PC-9 (cell line): Measurements from ENCODE around the gene AOAH. TPM values are rescaled to one million over a fixed set of nuclear protein-coding genes. Genes with fewer than 3 reads are reported as not detected.

Experiments used
- BruUV-seq: library from RNA; stranded (reverse); fragments of 400-500 nt; replicated peaks from 2 replicates; lab custom pipeline; 2021; lab: Mats Ljungman, UMichigan
- CTCF ChIA-PET: fragments of 300-600 bp; sonication (Branson Sonifier 250); formaldehyde crosslinking; loops from one replicate; lab custom pipeline; 2022; ENCODE audit warnings: antibody characterized with exemption; lab: Charles Lee
- POLR2A ChIA-PET: fragments of 300-600 bp; sonication (Branson Sonifier 250); formaldehyde crosslinking; loops from one replicate; lab custom pipeline; 2022; ENCODE audit warnings: antibody characterized with exemption; ENCODE audit not compliant: unreplicated experiment; lab: Charles Lee
- DNase-seq, 2 experiments: peaks; one replicate each; pipeline versions ENCODE4 v3.0.0 to v3.0.0-alpha.2; 2015 to 2022; ENCODE audit warnings: mixed read lengths in 1 of 2
- H2AFZ ChIP-seq: fragments of 200-600 bp; sonication (generic); 2 replicates; pipeline ENCODE4 v1.8.1; 2017; ENCODE audit warnings: antibody characterized with exemption
- H3F3A ChIP-seq: fragments of 200-600 bp; sonication (generic); 2 replicates; pipeline ENCODE4 v1.8.1; 2017; ENCODE audit warnings: antibody characterized with exemption, mild to moderate bottlenecking, low read depth; ENCODE audit not compliant: insufficient read depth
- H3K27ac ChIP-seq: fragments of 200-600 bp; sonication (generic); 2 replicates; pipeline ENCODE4 v1.6.1; 2016; ENCODE audit warnings: mixed run types
- H3K27me3 ChIP-seq: fragments of 200-600 bp; sonication (generic); 2 replicates; pipeline ENCODE4 v1.6.1; 2016; ENCODE audit warnings: low read depth, mixed run types; ENCODE audit not compliant: insufficient read depth
- H3K36me3 ChIP-seq: fragments of 200-600 bp; sonication (generic); 2 replicates; pipeline ENCODE4 v1.6.1; 2016; ENCODE audit warnings: low read depth, mixed run types
- H3K4me1 ChIP-seq: fragments of 200-600 bp; sonication (generic); replicated peaks from 2 replicates; pipeline ENCODE4 v1.6.1; 2016; ENCODE audit warnings: mixed run types; ENCODE audit not compliant: insufficient read depth
- H3K4me2 ChIP-seq: fragments of 200-600 bp; sonication (generic); 2 replicates; pipeline ENCODE4 v1.6.1; 2017; ENCODE audit warnings: mixed run types
- H3K4me3 ChIP-seq: fragments of 200-600 bp; sonication (generic); 2 replicates; pipeline ENCODE4 v1.6.1; 2016; ENCODE audit warnings: mixed run types
- H3K79me2 ChIP-seq: fragments of 200-600 bp; sonication (generic); 2 replicates; pipeline ENCODE4 v1.6.1; 2017; ENCODE audit warnings: low read depth, mixed run types
- H3K9me2 ChIP-seq: fragments of 200-600 bp; sonication (generic); 2 replicates; pipeline ENCODE4 v1.8.1; 2017; ENCODE audit warnings: mild to moderate bottlenecking; ENCODE audit not compliant: insufficient read depth
- H3K9me3 ChIP-seq: fragments of 200-600 bp; sonication (generic); 2 replicates; pipeline ENCODE4 v1.8.1; 2016; ENCODE audit warnings: low read depth; ENCODE audit not compliant: insufficient read depth
- H4K20me1 ChIP-seq: fragments of 200-600 bp; sonication (generic); 2 replicates; pipeline ENCODE4 v1.8.1; 2017; ENCODE audit not compliant: insufficient read depth
- CTCF ChIP-seq: fragments of 200-600 bp; sonication (generic); conservative IDR thresholded peaks from 2 replicates; pipeline ENCODE4 v1.6.1; 2017; ENCODE audit warnings: mixed run types, antibody characterized with exemption, mild to moderate bottlenecking, moderate library complexity
- EZH2 ChIP-seq: fragments of 200-600 bp; sonication (generic); IDR thresholded peaks from 2 replicates; pipeline ENCODE4 v1.8.0; 2017; ENCODE audit warnings: antibody characterized with exemption, low read depth
- intact Hi-C: fragments of 100-400 bp; cut with micrococcal nuclease; formaldehyde crosslinking; loops from one replicate; pipeline ENCODE4 v1.10.0; 2022; ENCODE audit not compliant: unreplicated experiment
- total RNA-seq: library from RNA; stranded (reverse); gene quantifications from 2 replicates; pipeline ENCODE4 v1.2.3, GENCODE V29; 2021

Gene AOAH
- total RNA-seq, 1 experiment from 2014 or later = not detected

GRCh38 chr7:36764929-36765328 is 40.6 kb upstream of the AOAH start:
- no peaks in the 10 kb centered on the region; the same call in 1 of the 2 replicates for H3K27me3 ChIP-seq
- H3K9me3 ChIP-seq = no peaks in the 10 kb centered on the region
- ChIA-PET POLR2A (no interaction called here), CTCF (no interaction called here)
- H2AFZ ChIP-seq = no peak overlapping the region
- H3K4me2 ChIP-seq = no peak overlapping the region
- no peaks in the 10 kb centered on the region for H3K9me2 ChIP-seq
- H3K79me2 ChIP-seq = no peaks in the 10 kb centered on the region
- no TSS peak for BruUV-seq
- H4K20me1 ChIP-seq = no peaks in the 10 kb centered on the region; the same call in 1 of the 2 replicates
- intact Hi-C loops = no loop called here
- no peak overlapping the region for H3K4me3 ChIP-seq
- DNase-seq = no peak
- TF ChIP-seq EZH2 (no peak), CTCF (no peak)
- H3K4me1 ChIP-seq = no peaks in the 10 kb centered on the region
- no peaks in the 10 kb centered on the region for H3K36me3 ChIP-seq
- H3K27ac ChIP-seq = no peak overlapping the region
- no peaks in the 10 kb centered on the region for H3F3A ChIP-seq

DNA sequence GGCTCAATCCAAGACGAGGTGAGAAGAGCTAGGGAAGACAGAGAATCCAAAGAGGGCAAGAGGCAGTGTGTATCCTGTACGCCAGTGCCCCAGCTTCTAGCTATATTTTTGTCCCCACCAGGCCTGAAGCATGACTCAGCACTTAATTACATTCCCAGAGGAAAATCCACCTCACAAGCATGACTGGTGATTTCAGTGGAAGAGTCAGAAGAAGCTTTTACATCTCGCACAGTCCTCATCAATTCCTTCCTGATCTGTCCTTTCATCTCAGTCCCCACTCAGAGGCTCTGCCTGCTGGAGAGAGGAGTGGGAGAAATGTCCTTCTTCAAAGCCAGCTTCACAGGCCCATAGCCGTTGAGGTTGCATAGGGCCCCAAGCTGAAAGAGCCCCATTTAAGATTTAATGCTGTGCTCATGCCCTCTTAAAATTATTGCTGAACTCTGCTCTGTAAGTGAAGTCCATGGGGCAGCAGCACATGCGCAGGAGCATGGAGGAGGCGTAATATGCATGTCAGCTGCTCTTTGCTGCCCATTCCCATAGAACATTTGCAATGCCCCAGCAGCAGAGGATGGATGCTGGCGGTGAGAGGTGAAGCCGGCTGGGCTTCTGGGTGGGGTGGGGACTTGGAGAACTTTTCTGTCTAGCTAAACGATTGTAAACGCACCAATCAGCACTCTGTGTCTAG is 39.0 kb upstream of the AOAH start:
- Histone ChIP-seq H4K20me1 (no peaks in the 10 kb centered on the region; the same call in 1 of the 2 replicates), H3K4me2 (no peak overlapping the region), H3K27me3 (peaks cover 4% of the 10 kb centered on the region), H3K36me3 (no peaks in the 10 kb centered on the region), H3K27ac (no peak overlapping the region), H3F3A (no peaks in the 10 kb centered on the region), H3K79me2 (no peaks in the 10 kb centered on the region), H3K4me1 (no peaks in the 10 kb centered on the region), H3K9me2 (no peaks in the 10 kb centered on the region), H2AFZ (no peak overlapping the region), H3K9me3 (no peaks in the 10 kb centered on the region), H3K4me3 (no peak overlapping the region)
- BruUV-seq = no TSS peak
- TF ChIP-seq EZH2 (no peak), CTCF (no peak)
- intact Hi-C loops = no loop called here
- CTCF ChIA-PET = no interaction called here
- POLR2A ChIA-PET = interaction anchor here (0.5 to 0.6 kb wide), 2 partner anchors 406 to 444 kb away, joined by 4 read pairs; no protein-coding TSS in a partner anchor
- no peak for DNase-seq

DNA sequence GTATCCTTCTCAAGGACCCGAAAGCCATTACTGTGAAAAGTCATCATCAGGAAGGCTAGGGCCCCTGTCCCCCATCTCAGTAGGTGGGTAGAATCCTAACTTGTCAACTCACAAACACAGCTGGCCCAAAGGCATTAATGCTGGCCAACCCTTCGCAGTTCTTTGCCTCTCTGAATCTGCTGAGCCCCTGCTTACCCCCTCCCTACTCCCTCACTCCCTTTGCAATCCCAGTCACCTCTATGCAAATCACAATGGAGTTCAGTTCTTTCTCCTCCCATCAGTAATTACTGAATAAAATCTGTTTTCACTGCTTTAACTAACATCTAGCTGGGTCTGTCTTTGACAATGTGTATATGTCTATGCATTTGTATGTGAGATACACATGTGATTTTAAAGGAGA is 38.1 kb upstream of the AOAH start:
- Histone ChIP-seq H3K36me3 (no peaks in the 10 kb centered on the region), H3F3A (no peaks in the 10 kb centered on the region), H3K4me1 (no peaks in the 10 kb centered on the region), H2AFZ (no peak overlapping the region), H3K9me2 (no peaks in the 10 kb centered on the region), H3K4me2 (no peak overlapping the region), H3K79me2 (no peaks in the 10 kb centered on the region), H3K27me3 (peaks cover 4% of the 10 kb centered on the region), H3K9me3 (no peaks in the 10 kb centered on the region), H4K20me1 (no peaks in the 10 kb centered on the region), H3K4me3 (no peak overlapping the region), H3K27ac (no peak overlapping the region)
- ChIA-PET CTCF (no interaction called here), POLR2A (no interaction called here)
- BruUV-seq = no TSS peak
- TF ChIP-seq EZH2 (no peak), CTCF (no peak)
- intact Hi-C loops = no loop called here
- no peak for DNase-seq
